SK-N-SH (cell line): Measurements from ENCODE around the gene CRYM. TPM values are rescaled to one million over a fixed set of nuclear protein-coding genes. Genes with fewer than 3 reads are reported as not detected.

Experiments
- CTCF ChIA-PET: fragments of 300-600, 350-600 bp; formaldehyde crosslinking; extraction: SDS; loops from one replicate; lab custom pipeline; 2021; lab: Yijun Ruan, JAX
- POLR2A ChIA-PET: fragments of 350-600 bp; sonication (Branson Sonifier 250); formaldehyde crosslinking; extraction: SDS; loops from one replicate; lab custom pipeline; 2020; ENCODE audit warnings: antibody characterized with exemption, inconsistent platforms; lab: Yijun Ruan, JAX
- DNase-seq: peaks from one replicate; pipeline ENCODE4 v3.0.0; 2012
- H2AFZ ChIP-seq: fragments of 200-600 bp; sonication (generic); 2 replicates; pipeline ENCODE4 v1.8.1; 2016; ENCODE audit warnings: antibody characterized with exemption, mild to moderate bottlenecking, low read depth
- H3F3A ChIP-seq: fragments of 200-600 bp; sonication (generic); replicated peaks from 2 replicates; pipeline ENCODE3; 2016; ENCODE audit warnings: antibody characterized with exemption, mild to moderate bottlenecking; ENCODE audit not compliant: insufficient read depth
- H3K27ac ChIP-seq, 2 experiments: fragments of 200-500 bp in 1 of 2; fragments of 200-600 bp in 1 of 2; sonication (Bioruptor generic) in 1 of 2; sonication (generic), shearing (Covaris generic) in 1 of 2; 2 replicates each; pipeline versions ENCODE4 v1.5.1 to v1.6.1; 2014 to 2016; ENCODE audit warnings: low read depth in 2 of 2, inconsistent platforms in 1 of 2, low read length in 1 of 2, mild to moderate bottlenecking in 1 of 2, mixed read lengths in 1 of 2
- H3K27me3 ChIP-seq: fragments of 200-600 bp; sonication (generic), shearing (Covaris generic); 2 replicates; pipeline ENCODE4 v1.6.1; 2016; ENCODE audit warnings: mixed run types; ENCODE audit not compliant: insufficient read depth
- H3K36me3 ChIP-seq, 2 experiments: fragments of 200-500 bp in 1 of 2; fragments of 200-600 bp in 1 of 2; sonication (Bioruptor generic) in 1 of 2; sonication (generic) in 1 of 2; replicated peaks in 1 of 2; 2 replicates each; pipeline versions ENCODE3 to v1.5.1; 2014 to 2016; ENCODE audit warnings: low read length in 1 of 2, mild to moderate bottlenecking in 1 of 2; ENCODE audit not compliant: insufficient read depth in 2 of 2, control insufficient read depth in 1 of 2
- H3K4me1 ChIP-seq, 2 experiments: fragments of 200-500 bp in 1 of 2; fragments of 200-600 bp in 1 of 2; sonication (Bioruptor generic) in 1 of 2; sonication (generic), shearing (Covaris generic) in 1 of 2; 2 replicates each; pipeline versions ENCODE4 v1.5.1 to v1.6.1; 2014 to 2016; ENCODE audit warnings: low read depth in 1 of 2, low read length in 1 of 2, mixed run types in 1 of 2; ENCODE audit not compliant: insufficient read depth in 2 of 2, control insufficient read depth in 1 of 2
- H3K4me2 ChIP-seq: fragments of 200-600 bp; sonication (generic), shearing (Covaris generic); 2 replicates; pipeline ENCODE4 v1.6.1; 2017; ENCODE audit warnings: mixed run types
- H3K4me3 ChIP-seq, 2 experiments: fragments of 200-500 bp in 1 of 2; fragments of 200-600 bp in 1 of 2; sonication (Bioruptor generic) in 1 of 2; sonication (generic), shearing (Covaris generic) in 1 of 2; 2 replicates each; pipeline versions ENCODE4 v1.5.1 to v1.8.1; 2014 to 2016; ENCODE audit warnings: low read depth in 2 of 2, inconsistent platforms in 1 of 2, low read length in 1 of 2, mild to moderate bottlenecking in 1 of 2, mixed read lengths in 1 of 2, moderate library complexity in 1 of 2
- H3K79me2 ChIP-seq: fragments of 200-600 bp; sonication (generic); 2 replicates; pipeline ENCODE4 v1.8.1; 2017; ENCODE audit warnings: mild to moderate bottlenecking; ENCODE audit not compliant: insufficient read depth
- H3K9ac ChIP-seq: fragments of 200-600 bp; sonication (generic); 2 replicates; pipeline ENCODE4 v1.6.1; 2017; ENCODE audit warnings: mixed run types
- H3K9me2 ChIP-seq: fragments of 200-600 bp; sonication (generic); 2 replicates; pipeline ENCODE4 v1.6.1; 2017; ENCODE audit warnings: mixed run types
- H3K9me3 ChIP-seq: fragments of 200-600 bp; sonication (generic); 2 replicates; pipeline ENCODE4 v1.6.1; 2017; ENCODE audit warnings: mixed run types, mild to moderate bottlenecking, moderate library complexity
- H4K20me1 ChIP-seq: fragments of 200-600 bp; sonication (generic); 2 replicates; pipeline ENCODE4 v1.6.1; 2017; ENCODE audit warnings: mild to moderate bottlenecking, mixed run types; ENCODE audit not compliant: insufficient read depth
- CHD2 ChIP-seq: fragments of 150-350 bp; IDR thresholded peaks from 2 replicates; pipeline ENCODE4 v1.6.1; 2018; ENCODE audit warnings: low read length; ENCODE audit not compliant: partially characterized antibody
- CTCF ChIP-seq: fragments of 200-600 bp; sonication (generic); IDR thresholded peaks from 2 replicates; pipeline ENCODE4 v1.6.1; 2017; ENCODE audit warnings: antibody characterized with exemption, mild to moderate bottlenecking, moderate library complexity
- EP300 ChIP-seq, 2 experiments: IDR thresholded peaks; 2 replicates each; pipeline versions ENCODE4 v1.4.0 to v1.6.1; 2012; ENCODE audit warnings: borderline replicate concordance in 1 of 2, low read depth in 1 of 2, low read length in 1 of 2
- FOSL2 ChIP-seq: IDR thresholded peaks from 2 replicates; pipeline ENCODE4 v1.4.0; 2012; ENCODE audit warnings: low read depth, mild to moderate bottlenecking, moderate library complexity, borderline replicate concordance
- FOXJ3 ChIP-seq: sonication (generic); formaldehyde crosslinking; IDR thresholded peaks from 2 replicates; pipeline ENCODE4 v1.5.1; 2020; ENCODE audit warnings: mild to moderate bottlenecking, missing genetic modification reagents
- FOXM1 ChIP-seq: IDR thresholded peaks from 2 replicates; pipeline ENCODE4 v1.4.0; 2012; ENCODE audit warnings: low read depth, mild to moderate bottlenecking
- GATA2 ChIP-seq: sonication (generic); formaldehyde crosslinking; IDR thresholded peaks from 2 replicates; pipeline ENCODE4 v1.5.0; 2020; ENCODE audit warnings: mild to moderate bottlenecking, missing genetic modification reagents
- JUND ChIP-seq: IDR thresholded peaks from 2 replicates; pipeline ENCODE4 v1.4.0; 2012
- MAX ChIP-seq: IDR thresholded peaks from 2 replicates; pipeline ENCODE4 v1.4.0; 2012; ENCODE audit warnings: low read depth
- MEF2A ChIP-seq: IDR thresholded peaks from 2 replicates; pipeline ENCODE4 v1.4.0; 2012; ENCODE audit warnings: low read depth, borderline replicate concordance
- NFIC ChIP-seq: IDR thresholded peaks from 2 replicates; pipeline ENCODE4 v1.4.0; 2012; ENCODE audit warnings: borderline replicate concordance
- NRF1 ChIP-seq: IDR thresholded peaks from 2 replicates; pipeline ENCODE4 v1.6.1; 2012; ENCODE audit warnings: low read depth, mild to moderate bottlenecking, low read length
- RAD21 ChIP-seq: IDR thresholded peaks from 2 replicates; pipeline ENCODE4 v1.6.1; 2012; ENCODE audit warnings: mild to moderate bottlenecking, low read length
- RCOR1 ChIP-seq: fragments of 150-350 bp; IDR thresholded peaks from 2 replicates; pipeline ENCODE4 v1.6.1; 2017; ENCODE audit warnings: antibody characterized with exemption, low read length
- SMC3 ChIP-seq: IDR thresholded peaks from 2 replicates; pipeline ENCODE4 v1.6.1; 2012; ENCODE audit warnings: low read depth, low read length, improper control_type of control experiment
- TAF1 ChIP-seq: IDR thresholded peaks from 2 replicates; pipeline ENCODE4 v1.6.1; 2012; ENCODE audit warnings: low read depth, mild to moderate bottlenecking, low read length, moderate library complexity, borderline replicate concordance
- TCF12 ChIP-seq: IDR thresholded peaks from 2 replicates; pipeline ENCODE4 v1.4.0; 2012
- TEAD4 ChIP-seq: IDR thresholded peaks from 2 replicates; pipeline ENCODE4 v1.4.0; 2012; ENCODE audit warnings: mild to moderate bottlenecking, borderline replicate concordance; ENCODE audit not compliant: insufficient read depth
- WGBS: methylation state at CpG from one replicate; pipeline ENCODE4 v1.1.6; 2017; ENCODE audit warnings: low lambda C conversion rate; 5-methylcytosine and 5-hydroxymethylcytosine counted together
- polyA plus RNA-seq, 3 experiments: library from polyadenylated mRNA; depleted of rRNA; stranded (reverse); fragments of >200 nt; gene quantifications; 2 replicates each; pipeline ENCODE4 v1.2.3, GENCODE V29; 2012
- TF ChIP-seq, protein P1 (sequence below): fragments of 150-350 bp; IDR thresholded peaks from 2 replicates; pipeline ENCODE4 v1.6.1; 2017; ENCODE audit warnings: antibody characterized with exemption, low read length, low read depth, borderline replicate concordance
- TF ChIP-seq, protein P2 (sequence below): IDR thresholded peaks from 2 replicates; pipeline ENCODE4; 2012

Gene CRYM
- polyA plus RNA-seq, 1 of the 3 experiments (the other 2 are of a cell fraction) = 1.8 TPM

- ChIA-PET POLR2A (interaction anchor here (0.5 kb wide), 1 partner anchor 11 kb away, joined by 4 read pairs; no protein-coding TSS in a partner anchor), CTCF (interaction anchor here (0.6 to 7.5 kb wide), 12 partner anchors 9 to 130 kb away, joined by 3 to 71 read pairs (median 4); no protein-coding TSS in a partner anchor)
- Histone ChIP-seq H3K4me1 (no peaks in the 10 kb centered on the region), H3K9ac (no peak overlapping the region), H3K36me3 (no peaks in the 10 kb centered on the region), H3K4me3 (peak overlapping the region; percentile 52 to 60), H3K27me3 (peaks cover 24% of the 10 kb centered on the region; the same call in 1 of the 2 replicates), H3K79me2 (no peaks in the 10 kb centered on the region), H3K27ac (peak overlapping the region in 1 of 2 experiments; percentile 36; a peak in 1 of 4 replicates), H3K9me2 (no peaks in the 10 kb centered on the region), H4K20me1 (no peaks in the 10 kb centered on the region), H2AFZ (no peak overlapping the region), H3K4me2 (peak overlapping the region; percentile 72), H3K9me3 (no peaks in the 10 kb centered on the region), H3F3A (no peaks in the 10 kb centered on the region)
- 4% methylated on average over 31 of the region's 67 CpGs for WGBS
- TF ChIP-seq, protein P1, sequence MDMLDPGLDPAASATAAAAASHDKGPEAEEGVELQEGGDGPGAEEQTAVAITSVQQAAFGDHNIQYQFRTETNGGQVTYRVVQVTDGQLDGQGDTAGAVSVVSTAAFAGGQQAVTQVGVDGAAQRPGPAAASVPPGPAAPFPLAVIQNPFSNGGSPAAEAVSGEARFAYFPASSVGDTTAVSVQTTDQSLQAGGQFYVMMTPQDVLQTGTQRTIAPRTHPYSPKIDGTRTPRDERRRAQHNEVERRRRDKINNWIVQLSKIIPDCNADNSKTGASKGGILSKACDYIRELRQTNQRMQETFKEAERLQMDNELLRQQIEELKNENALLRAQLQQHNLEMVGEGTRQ = no peak
- no peak for TF ChIP-seq FOSL2
- TF ChIP-seq FOXJ3 (CRISPR knock-in tag) = no peak
- no peak for TF ChIP-seq TCF12
- TF ChIP-seq, protein P2, sequence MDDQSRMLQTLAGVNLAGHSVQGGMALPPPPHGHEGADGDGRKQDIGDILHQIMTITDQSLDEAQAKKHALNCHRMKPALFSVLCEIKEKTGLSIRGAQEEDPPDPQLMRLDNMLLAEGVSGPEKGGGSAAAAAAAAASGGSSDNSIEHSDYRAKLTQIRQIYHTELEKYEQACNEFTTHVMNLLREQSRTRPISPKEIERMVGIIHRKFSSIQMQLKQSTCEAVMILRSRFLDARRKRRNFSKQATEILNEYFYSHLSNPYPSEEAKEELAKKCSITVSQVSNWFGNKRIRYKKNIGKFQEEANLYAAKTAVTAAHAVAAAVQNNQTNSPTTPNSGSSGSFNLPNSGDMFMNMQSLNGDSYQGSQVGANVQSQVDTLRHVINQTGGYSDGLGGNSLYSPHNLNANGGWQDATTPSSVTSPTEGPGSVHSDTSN = no peak
- peak; percentile 48 for TF ChIP-seq SMC3
- no peak for TF ChIP-seq CHD2
- peak; percentile 46; the same call in 1 of the 2 replicates for TF ChIP-seq NRF1
- TF ChIP-seq GATA2 (CRISPR knock-in tag) = no peak
- no peak for TF ChIP-seq MEF2A
- no peak for TF ChIP-seq NFIC
- no peak for TF ChIP-seq JUND
- TF ChIP-seq RAD21 = peak; percentile 49
- peak; percentile 57 for TF ChIP-seq CTCF
- no peak for TF ChIP-seq TEAD4
- no peak for TF ChIP-seq FOXM1
- TF ChIP-seq TAF1 = no peak
- no peak for TF ChIP-seq EP300 (IDR thresholded peaks at IDR 0.05; ENCODE audit: borderline replicate concordance in 1 of 2, low read depth in 1 of 2, low read length in 1 of 2)
- TF ChIP-seq MAX = no peak
- TF ChIP-seq RCOR1 = no peak
- peak; percentile 92 for DNase-seq
Measured at GRCh38 chr16:21283521-21284289, 5.6 kb upstream of the CRYM start.
